HL-60 (cell line): ENCODE data around the gene TM4SF4.
A peak's percentile ranks its signal among the peaks of the same experiment; 100 is the strongest.

ENCODE experiments used
- CTCF ChIP-seq: IDR thresholded peaks from one replicate; pipeline ENCODE4 v1.5.1; 2011; ENCODE audit warnings: low read length, control low read depth, inconsistent platforms; ENCODE audit not compliant: insufficient read depth
- GABPA ChIP-seq: IDR thresholded peaks from 2 replicates; pipeline ENCODE4 v1.6.1; 2012; ENCODE audit warnings: low read depth
- POLR2AphosphoS5 ChIP-seq: IDR thresholded peaks from 2 replicates; pipeline ENCODE4 v1.6.1; 2012; ENCODE audit warnings: low read depth
- SPI1 ChIP-seq: IDR thresholded peaks from 2 replicates; pipeline ENCODE4 v1.6.1; 2012; ENCODE audit warnings: low read depth, mild to moderate bottlenecking, borderline replicate concordance
- TF ChIP-seq, protein P1 (sequence below): IDR thresholded peaks from 2 replicates; pipeline ENCODE4 v1.6.1; 2012; ENCODE audit warnings: low read depth; ENCODE audit not compliant: insufficient replicate concordance

DNA sequence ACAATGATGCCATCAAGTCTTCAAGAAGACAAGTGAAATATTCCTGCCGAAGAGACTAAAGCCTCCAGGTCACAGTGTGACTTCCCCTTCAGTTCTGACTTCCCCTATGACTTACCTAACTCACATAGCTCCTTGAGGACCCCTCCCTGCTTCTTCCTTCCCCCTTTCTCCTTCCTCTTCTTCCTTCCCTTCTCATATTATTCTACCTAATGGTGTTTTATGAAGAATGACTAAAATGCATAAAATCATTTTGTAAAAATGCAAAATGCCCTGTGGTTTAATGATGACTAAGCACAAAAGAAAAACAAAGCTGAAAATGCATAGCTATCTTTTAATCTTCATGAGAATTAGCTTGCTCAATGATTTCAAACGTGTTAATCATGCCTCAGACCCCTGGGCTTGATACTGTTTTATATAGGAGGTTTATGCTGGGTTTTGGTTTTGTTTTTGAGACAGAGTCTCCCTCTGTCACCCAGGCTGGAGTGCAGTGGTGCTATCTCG, 26.1 kb upstream of the TM4SF4 start:
- TF ChIP-seq GABPA: no peak
- TF ChIP-seq SPI1: peak; percentile 93
- no peak for TF ChIP-seq CTCF
- TF ChIP-seq POLR2AphosphoS5: no peak
- TF ChIP-seq, protein P1, sequence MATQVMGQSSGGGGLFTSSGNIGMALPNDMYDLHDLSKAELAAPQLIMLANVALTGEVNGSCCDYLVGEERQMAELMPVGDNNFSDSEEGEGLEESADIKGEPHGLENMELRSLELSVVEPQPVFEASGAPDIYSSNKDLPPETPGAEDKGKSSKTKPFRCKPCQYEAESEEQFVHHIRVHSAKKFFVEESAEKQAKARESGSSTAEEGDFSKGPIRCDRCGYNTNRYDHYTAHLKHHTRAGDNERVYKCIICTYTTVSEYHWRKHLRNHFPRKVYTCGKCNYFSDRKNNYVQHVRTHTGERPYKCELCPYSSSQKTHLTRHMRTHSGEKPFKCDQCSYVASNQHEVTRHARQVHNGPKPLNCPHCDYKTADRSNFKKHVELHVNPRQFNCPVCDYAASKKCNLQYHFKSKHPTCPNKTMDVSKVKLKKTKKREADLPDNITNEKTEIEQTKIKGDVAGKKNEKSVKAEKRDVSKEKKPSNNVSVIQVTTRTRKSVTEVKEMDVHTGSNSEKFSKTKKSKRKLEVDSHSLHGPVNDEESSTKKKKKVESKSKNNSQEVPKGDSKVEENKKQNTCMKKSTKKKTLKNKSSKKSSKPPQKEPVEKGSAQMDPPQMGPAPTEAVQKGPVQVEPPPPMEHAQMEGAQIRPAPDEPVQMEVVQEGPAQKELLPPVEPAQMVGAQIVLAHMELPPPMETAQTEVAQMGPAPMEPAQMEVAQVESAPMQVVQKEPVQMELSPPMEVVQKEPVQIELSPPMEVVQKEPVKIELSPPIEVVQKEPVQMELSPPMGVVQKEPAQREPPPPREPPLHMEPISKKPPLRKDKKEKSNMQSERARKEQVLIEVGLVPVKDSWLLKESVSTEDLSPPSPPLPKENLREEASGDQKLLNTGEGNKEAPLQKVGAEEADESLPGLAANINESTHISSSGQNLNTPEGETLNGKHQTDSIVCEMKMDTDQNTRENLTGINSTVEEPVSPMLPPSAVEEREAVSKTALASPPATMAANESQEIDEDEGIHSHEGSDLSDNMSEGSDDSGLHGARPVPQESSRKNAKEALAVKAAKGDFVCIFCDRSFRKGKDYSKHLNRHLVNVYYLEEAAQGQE: no peak
